ENCODE data around the gene PCBD2. TPM values are rescaled to one million over a fixed set of nuclear protein-coding genes. Genes with fewer than 3 reads are reported as not detected.

PCBD2 gene
- total and polyA plus RNA-seq, 2 donors = 5.9 to 6.8 TPM

- H3K27ac ChIP-seq (ENCODE audit: low read depth in 1 of 2, low read length in 1 of 2) = no peak overlapping the region
- no peak for DNase-seq (ENCODE audit: low read depth in 6 of 9, low spot score in 9 of 9)
- WGBS = 98% methylated on average over 1 of the region's 1 CpG
- H3K4me1 ChIP-seq (ENCODE audit: control insufficient read depth in 2 of 2, insufficient read depth in 2 of 2, low read length in 2 of 2) = no peaks in the 10 kb centered on the region
- H3K9me3 ChIP-seq (ENCODE audit: control insufficient read depth in 2 of 2, insufficient read depth in 1 of 2, low read length in 1 of 2) = no peaks in the 10 kb centered on the region
- H3K4me3 ChIP-seq (ENCODE audit: low read length in 2 of 2) = no peak overlapping the region
- H3K36me3 ChIP-seq (ENCODE audit: control insufficient read depth in 2 of 2, insufficient read depth in 2 of 2, low read length in 1 of 2) = peaks cover 39 to 42% of the 10 kb centered on the region in 2 donors
- no peaks in the 10 kb centered on the region for H3K27me3 ChIP-seq (ENCODE audit: control insufficient read depth in 2 of 2, insufficient read depth in 1 of 2, low read length in 1 of 2)
Measured at GRCh38 chr5:134913795-134914194, 8.9 kb downstream of the PCBD2 start.

GRCh38 chr5:134917070-134917815, 12.3 kb downstream of the PCBD2 start:
- H3K4me3 ChIP-seq (ENCODE audit: low read length in 2 of 2) = no peak overlapping the region
- DNase-seq (ENCODE audit: low read depth in 6 of 9, low spot score in 9 of 9) = no peak
- H3K4me1 ChIP-seq (ENCODE audit: control insufficient read depth in 2 of 2, insufficient read depth in 2 of 2, low read length in 2 of 2) = no peaks in the 10 kb centered on the region
- H3K27me3 ChIP-seq (ENCODE audit: control insufficient read depth in 2 of 2, insufficient read depth in 1 of 2, low read length in 1 of 2) = no peaks in the 10 kb centered on the region
- no peaks in the 10 kb centered on the region for H3K9me3 ChIP-seq (ENCODE audit: control insufficient read depth in 2 of 2, insufficient read depth in 1 of 2, low read length in 1 of 2)
- 96% methylated on average over 10 of the region's 10 CpGs for WGBS
- H3K36me3 ChIP-seq (ENCODE audit: control insufficient read depth in 2 of 2, insufficient read depth in 2 of 2, low read length in 1 of 2) = peaks cover 32 to 39% of the 10 kb centered on the region in 2 donors
- H3K27ac ChIP-seq (ENCODE audit: low read depth in 1 of 2, low read length in 1 of 2) = no peak overlapping the region

- Histone ChIP-seq H3K36me3 (ENCODE audit: control insufficient read depth in 2 of 2, insufficient read depth in 2 of 2, low read length in 1 of 2) (peaks cover 29 to 34% of the 10 kb centered on the region in 2 donors), H3K27ac (ENCODE audit: low read depth in 1 of 2, low read length in 1 of 2) (no peak overlapping the region), H3K4me3 (ENCODE audit: low read length in 2 of 2) (no peak overlapping the region), H3K4me1 (ENCODE audit: control insufficient read depth in 2 of 2, insufficient read depth in 2 of 2, low read length in 2 of 2) (no peaks in the 10 kb centered on the region), H3K9me3 (ENCODE audit: control insufficient read depth in 2 of 2, insufficient read depth in 1 of 2, low read length in 1 of 2) (no peaks in the 10 kb centered on the region), H3K27me3 (ENCODE audit: control insufficient read depth in 2 of 2, insufficient read depth in 1 of 2, low read length in 1 of 2) (no peaks in the 10 kb centered on the region)
- DNase-seq (ENCODE audit: low read depth in 6 of 9, low spot score in 9 of 9) = no peak
- WGBS = 97% methylated on average over 3 of the region's 3 CpGs
Measured at GRCh38 chr5:134918861-134919260, 13.9 kb downstream of the PCBD2 start.

GRCh38 chr5:134920848-134921575, 16.1 kb downstream of the PCBD2 start:
- H3K4me1 ChIP-seq (ENCODE audit: control insufficient read depth in 2 of 2, insufficient read depth in 2 of 2, low read length in 2 of 2) = no peaks in the 10 kb centered on the region
- 98% methylated on average over 9 of the region's 9 CpGs for WGBS
- H3K4me3 ChIP-seq (ENCODE audit: low read length in 2 of 2) = no peak overlapping the region
- no peak overlapping the region for H3K27ac ChIP-seq (ENCODE audit: low read depth in 1 of 2, low read length in 1 of 2)
- peaks cover 19 to 29% of the 10 kb centered on the region in 2 donors for H3K36me3 ChIP-seq (ENCODE audit: control insufficient read depth in 2 of 2, insufficient read depth in 2 of 2, low read length in 1 of 2)
- no peaks in the 10 kb centered on the region for H3K27me3 ChIP-seq (ENCODE audit: control insufficient read depth in 2 of 2, insufficient read depth in 1 of 2, low read length in 1 of 2)
- no peaks in the 10 kb centered on the region for H3K9me3 ChIP-seq (ENCODE audit: control insufficient read depth in 2 of 2, insufficient read depth in 1 of 2, low read length in 1 of 2)
- no peak for DNase-seq (ENCODE audit: low read depth in 6 of 9, low spot score in 9 of 9)

- no peaks in the 10 kb centered on the region for H3K9me3 ChIP-seq (ENCODE audit: control insufficient read depth in 2 of 2, insufficient read depth in 1 of 2, low read length in 1 of 2)
- H3K27ac ChIP-seq (ENCODE audit: low read depth in 1 of 2, low read length in 1 of 2) = no peak overlapping the region
- no peaks in the 10 kb centered on the region for H3K4me1 ChIP-seq (ENCODE audit: control insufficient read depth in 2 of 2, insufficient read depth in 2 of 2, low read length in 2 of 2)
- H3K36me3 ChIP-seq (ENCODE audit: control insufficient read depth in 2 of 2, insufficient read depth in 2 of 2, low read length in 1 of 2) = peaks cover 25 to 30% of the 10 kb centered on the region in 2 donors
- no peak overlapping the region for H3K4me3 ChIP-seq (ENCODE audit: low read length in 2 of 2)
- 96% methylated on average over 3 of the region's 3 CpGs for WGBS
- no peaks in the 10 kb centered on the region for H3K27me3 ChIP-seq (ENCODE audit: control insufficient read depth in 2 of 2, insufficient read depth in 1 of 2, low read length in 1 of 2)
- no peak for DNase-seq (ENCODE audit: low read depth in 6 of 9, low spot score in 9 of 9)
Measured at GRCh38 chr5:134932508-134932907, 27.6 kb downstream of the PCBD2 start.

GRCh38 chr5:134934202-134934601, 29.3 kb downstream of the PCBD2 start:
- Histone ChIP-seq H3K4me3 (ENCODE audit: low read length in 2 of 2) (no peak overlapping the region), H3K27ac (ENCODE audit: low read depth in 1 of 2, low read length in 1 of 2) (no peak overlapping the region), H3K9me3 (ENCODE audit: control insufficient read depth in 2 of 2, insufficient read depth in 1 of 2, low read length in 1 of 2) (no peaks in the 10 kb centered on the region), H3K36me3 (ENCODE audit: control insufficient read depth in 2 of 2, insufficient read depth in 2 of 2, low read length in 1 of 2) (peaks cover 23 to 39% of the 10 kb centered on the region in 2 donors), H3K27me3 (ENCODE audit: control insufficient read depth in 2 of 2, insufficient read depth in 1 of 2, low read length in 1 of 2) (no peaks in the 10 kb centered on the region), H3K4me1 (ENCODE audit: control insufficient read depth in 2 of 2, insufficient read depth in 2 of 2, low read length in 2 of 2) (no peaks in the 10 kb centered on the region)
- DNase-seq (ENCODE audit: low read depth in 6 of 9, low spot score in 9 of 9) = no peak
- WGBS = 98% methylated on average over 5 of the region's 5 CpGs

- Histone ChIP-seq H3K27me3 (ENCODE audit: control insufficient read depth in 2 of 2, insufficient read depth in 1 of 2, low read length in 1 of 2) (no peaks in the 10 kb centered on the region), H3K36me3 (ENCODE audit: control insufficient read depth in 2 of 2, insufficient read depth in 2 of 2, low read length in 1 of 2) (peaks cover 20 to 38% of the 10 kb centered on the region in 2 donors), H3K9me3 (ENCODE audit: control insufficient read depth in 2 of 2, insufficient read depth in 1 of 2, low read length in 1 of 2) (no peaks in the 10 kb centered on the region), H3K4me1 (ENCODE audit: control insufficient read depth in 2 of 2, insufficient read depth in 2 of 2, low read length in 2 of 2) (no peaks in the 10 kb centered on the region), H3K27ac (ENCODE audit: low read depth in 1 of 2, low read length in 1 of 2) (peak overlapping the region in 1 of 2 donors; percentile 27), H3K4me3 (ENCODE audit: low read length in 2 of 2) (no peak overlapping the region)
- 93% methylated on average over 12 of the region's 12 CpGs for WGBS
- no peak for DNase-seq (ENCODE audit: low read depth in 6 of 9, low spot score in 9 of 9)
Measured at GRCh38 chr5:134935711-134936602, 31.0 kb downstream of the PCBD2 start.

GRCh38 chr5:134937526-134937925, 32.6 kb downstream of the PCBD2 start:
- Histone ChIP-seq H3K9me3 (ENCODE audit: control insufficient read depth in 2 of 2, insufficient read depth in 1 of 2, low read length in 1 of 2) (no peaks in the 10 kb centered on the region), H3K27ac (ENCODE audit: low read depth in 1 of 2, low read length in 1 of 2) (no peak overlapping the region), H3K27me3 (ENCODE audit: control insufficient read depth in 2 of 2, insufficient read depth in 1 of 2, low read length in 1 of 2) (no peaks in the 10 kb centered on the region), H3K36me3 (ENCODE audit: control insufficient read depth in 2 of 2, insufficient read depth in 2 of 2, low read length in 1 of 2) (peaks cover 20 to 33% of the 10 kb centered on the region in 2 donors), H3K4me1 (ENCODE audit: control insufficient read depth in 2 of 2, insufficient read depth in 2 of 2, low read length in 2 of 2) (no peaks in the 10 kb centered on the region), H3K4me3 (ENCODE audit: low read length in 2 of 2) (no peak overlapping the region)
- no peak for DNase-seq (ENCODE audit: low read depth in 6 of 9, low spot score in 9 of 9)
- 98% methylated on average over 8 of the region's 8 CpGs for WGBS
